ENCODE data around the gene BLM. TPM values are rescaled to one million over a fixed set of nuclear protein-coding genes. Genes with fewer than 3 reads are reported as not detected.
A peak's percentile ranks its signal among the peaks of the same experiment; 100 is the strongest.

BLM gene
- total RNA-seq, 2 experiments from 2014 or later: 59.5 to 73.7 TPM

- Mint-ChIP-seq H3K27ac (no peak overlapping the region), H3K36me3 (ENCODE audit: low read depth) (peaks cover 35% of the 10 kb centered on the region), H3K4me3 (no peak overlapping the region), H3K9me3 (ENCODE audit: low read depth) (no peaks in the 10 kb centered on the region), H3K27me3 (no peaks in the 10 kb centered on the region), H3K4me1 (no peaks in the 10 kb centered on the region)
- POLR2A ChIA-PET: no interaction called here
- ATAC-seq (no peak), DNase-seq (no peak)
- CTCF ChIA-PET: interaction anchor here (0.6 to 2.7 kb wide), 4 partner anchors 11 to 1755 kb away, joined by 3 to 9 read pairs (median 4); partner anchors contain the start of gene BLM
- intact Hi-C loops (cut with DNase I, micrococcal nuclease): loop anchor here in 1 of 2 experiments (5.0 kb wide), 1 partner anchor 40 kb away; no protein-coding TSS in a partner anchor
These were observed 45.0 kb downstream of the BLM start for GRCh38 chr15:90762109-90762508.

DNA sequence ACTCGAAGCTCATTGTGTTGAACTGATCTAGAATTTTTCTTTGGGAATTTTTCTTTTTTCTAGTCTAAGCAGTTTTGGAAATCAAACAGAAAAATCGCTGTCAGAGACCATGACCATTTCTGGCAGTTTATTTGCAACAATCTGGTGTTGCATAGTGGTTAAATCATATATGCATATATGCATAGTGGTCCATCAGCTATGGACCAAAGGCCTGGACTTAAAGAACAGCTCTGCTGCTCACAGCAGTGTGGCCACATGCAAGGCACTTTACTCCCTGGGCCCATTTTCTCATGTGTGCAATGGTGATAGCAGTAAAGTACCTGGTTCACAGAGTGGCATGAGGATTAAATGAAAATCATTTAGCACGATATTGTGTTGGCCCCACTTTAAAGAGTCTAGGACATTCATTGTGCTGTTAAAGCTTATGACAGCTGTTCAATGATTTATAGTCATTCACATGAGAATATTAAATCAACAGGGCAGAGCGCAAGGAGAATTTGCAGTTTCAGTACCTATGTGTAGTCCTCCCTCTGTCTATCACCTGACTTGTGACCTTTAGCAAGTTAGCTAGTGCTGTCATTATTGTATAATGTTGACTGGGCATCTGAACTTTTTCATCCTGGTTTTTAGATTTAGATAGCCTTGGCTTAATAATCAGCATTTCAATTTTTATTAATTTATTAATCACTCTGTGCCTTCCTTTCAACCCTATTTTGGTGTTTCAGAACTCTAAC, 46.4 kb downstream of the BLM start:
- H3K4me3 Mint-ChIP-seq: no peak overlapping the region
- ATAC-seq (no peak), DNase-seq (no peak)
- POLR2A ChIA-PET: interaction anchor here (0.6 kb wide), 1 partner anchor 107 kb away, joined by 5 read pairs; no protein-coding TSS in a partner anchor
- no peaks in the 10 kb centered on the region for H3K4me1 Mint-ChIP-seq
- no peaks in the 10 kb centered on the region for H3K27me3 Mint-ChIP-seq
- peaks cover 36% of the 10 kb centered on the region for H3K36me3 Mint-ChIP-seq (ENCODE audit: low read depth)
- intact Hi-C loops (cut with DNase I, micrococcal nuclease): loop anchor here in 1 of 2 experiments (5.0 kb wide), 1 partner anchor 41 kb away; no protein-coding TSS in a partner anchor
- CTCF ChIA-PET: interaction anchor here (0.5 to 2.7 kb wide), 5 partner anchors 10 to 144 kb away, joined by 3 to 9 read pairs (median 3); no protein-coding TSS in a partner anchor
- no peak overlapping the region for H3K27ac Mint-ChIP-seq
- H3K9me3 Mint-ChIP-seq (ENCODE audit: low read depth): no peaks in the 10 kb centered on the region

DNA sequence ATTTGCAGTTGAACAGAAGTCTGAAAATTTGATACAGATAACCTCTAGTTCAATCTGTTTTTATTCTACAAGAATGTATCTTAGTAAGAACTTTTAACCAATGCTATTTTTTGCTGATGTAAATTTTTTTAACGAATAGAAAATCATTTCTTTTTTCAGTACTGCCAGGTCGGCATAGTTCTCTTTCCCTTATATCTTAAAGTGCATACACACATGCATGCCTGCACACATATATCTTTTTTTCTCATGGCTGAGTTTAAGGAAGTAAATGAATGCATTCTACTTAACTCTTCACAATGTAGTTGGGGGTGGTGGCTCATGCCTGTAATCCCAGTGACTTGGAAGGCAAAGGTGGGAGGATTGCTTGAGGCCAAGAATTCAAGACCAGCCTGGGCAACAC, 48.4 kb downstream of the BLM start:
- intact Hi-C loops (cut with DNase I, micrococcal nuclease): no loop called here
- CTCF ChIA-PET: interaction anchor here (0.6 to 1.3 kb wide), 2 partner anchors 17 to 460 kb away, joined by 3 to 4 read pairs; no protein-coding TSS in a partner anchor

GRCh38 chr15:90765966-90766365, 48.8 kb downstream of the BLM start:
- H3K27me3 Mint-ChIP-seq: no peaks in the 10 kb centered on the region
- intact Hi-C loops (cut with DNase I, micrococcal nuclease): no loop called here
- DNase-seq (no peak), ATAC-seq (no peak)
- ChIA-PET POLR2A (no interaction called here), CTCF (interaction anchor here (1.3 kb wide), 1 partner anchor 17 kb away, joined by 4 read pairs; no protein-coding TSS in a partner anchor)
- peaks cover 42% of the 10 kb centered on the region for H3K36me3 Mint-ChIP-seq (ENCODE audit: low read depth)
- H3K9me3 Mint-ChIP-seq (ENCODE audit: low read depth): no peaks in the 10 kb centered on the region
- H3K27ac Mint-ChIP-seq: no peak overlapping the region
- H3K4me1 Mint-ChIP-seq: no peaks in the 10 kb centered on the region
- no peak overlapping the region for H3K4me3 Mint-ChIP-seq

More for the DNA sequence above, 48.4 kb downstream of the BLM start:
- Mint-ChIP-seq H3K4me1 (no peaks in the 10 kb centered on the region), H3K9me3 (ENCODE audit: low read depth) (no peaks in the 10 kb centered on the region), H3K4me3 (no peak overlapping the region), H3K27ac (no peak overlapping the region), H3K36me3 (ENCODE audit: low read depth) (peaks cover 43% of the 10 kb centered on the region), H3K27me3 (no peaks in the 10 kb centered on the region)
- POLR2A ChIA-PET: interaction anchor here (0.7 kb wide), 1 partner anchor 8 kb away, joined by 5 read pairs; no protein-coding TSS in a partner anchor
- ATAC-seq (no peak), DNase-seq (no peak)

- no peaks in the 10 kb centered on the region for H3K27me3 Mint-ChIP-seq
These were observed 52.2 kb downstream of the BLM start for GRCh38 chr15:90769375-90769774.

GRCh38 chr15:90773485-90773884, 56.3 kb downstream of the BLM start:
- intact Hi-C loops (cut with DNase I, micrococcal nuclease): no loop called here
- ATAC-seq: no peak
- Mint-ChIP-seq H3K27me3 (no peaks in the 10 kb centered on the region), H3K9me3 (ENCODE audit: low read depth) (no peaks in the 10 kb centered on the region), H3K4me1 (peaks cover 3% of the 10 kb centered on the region), H3K36me3 (ENCODE audit: low read depth) (peaks cover 41% of the 10 kb centered on the region), H3K4me3 (no peak overlapping the region), H3K27ac (no peak overlapping the region)
- ChIA-PET POLR2A (interaction anchor here (0.6 kb wide), 1 partner anchor 8 kb away, joined by 5 read pairs; no protein-coding TSS in a partner anchor), CTCF (interaction anchor here (1.1 to 1.4 kb wide), 2 partner anchors 11 to 113 kb away, joined by 4 to 5 read pairs; no protein-coding TSS in a partner anchor)
- DNase-seq: no peak

More at GRCh38 chr15:90769375-90769774, 52.2 kb downstream of the BLM start:
- ATAC-seq (no peak), DNase-seq (no peak)
- Mint-ChIP-seq H3K36me3 (ENCODE audit: low read depth) (peaks cover 40% of the 10 kb centered on the region), H3K4me1 (no peaks in the 10 kb centered on the region), H3K9me3 (ENCODE audit: low read depth) (no peaks in the 10 kb centered on the region), H3K27ac (no peak overlapping the region), H3K4me3 (no peak overlapping the region)
- ChIA-PET CTCF (interaction anchor here (1.0 kb wide), 1 partner anchor 10 kb away, joined by 4 read pairs; no protein-coding TSS in a partner anchor), POLR2A (no interaction called here)
- intact Hi-C loops (cut with DNase I, micrococcal nuclease): no loop called here

GRCh38 chr15:90774731-90775514, 57.8 kb downstream of the BLM start:
- Mint-ChIP-seq H3K27me3 (no peaks in the 10 kb centered on the region), H3K27ac (no peak overlapping the region), H3K9me3 (ENCODE audit: low read depth) (no peaks in the 10 kb centered on the region), H3K4me3 (no peak overlapping the region), H3K4me1 (peaks cover 8% of the 10 kb centered on the region), H3K36me3 (ENCODE audit: low read depth) (peaks cover 43% of the 10 kb centered on the region)
- DNase-seq (no peak), ATAC-seq (no peak)
- POLR2A ChIA-PET: interaction anchor here (0.7 kb wide), 1 partner anchor 14 kb away, joined by 5 read pairs; no protein-coding TSS in a partner anchor
- CTCF ChIA-PET: no interaction called here
- intact Hi-C loops (cut with DNase I, micrococcal nuclease): no loop called here

GRCh38 chr15:90780916-90781315, 63.8 kb downstream of the BLM start:
- H3K36me3 Mint-ChIP-seq (ENCODE audit: low read depth): peaks cover 48% of the 10 kb centered on the region

DNA sequence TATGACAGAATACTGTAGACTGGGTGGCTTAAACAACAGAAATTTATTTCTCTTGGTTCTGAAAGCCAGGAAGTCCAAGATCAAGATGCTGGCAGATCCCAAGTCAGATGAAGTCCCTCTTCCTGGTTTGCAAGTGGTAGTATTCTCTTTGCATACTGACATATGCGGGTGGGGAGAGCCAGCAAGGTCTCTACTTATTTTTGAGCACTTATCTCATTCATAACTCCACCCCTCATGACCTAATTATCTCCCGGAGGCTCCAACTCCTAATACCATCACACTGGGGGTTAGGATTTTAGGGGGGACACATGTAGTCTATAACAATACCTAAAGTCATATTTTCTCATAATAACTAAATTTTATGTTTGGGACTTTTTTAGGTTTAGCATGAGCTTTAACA, 65.3 kb downstream of the BLM start:
- ChIA-PET CTCF (interaction anchor here (0.8 to 2.1 kb wide), 3 partner anchors 14 to 489 kb away, joined by 4 read pairs; no protein-coding TSS in a partner anchor), POLR2A (no interaction called here)
- no peak overlapping the region for H3K4me3 Mint-ChIP-seq
- no peaks in the 10 kb centered on the region for H3K9me3 Mint-ChIP-seq (ENCODE audit: low read depth)
- H3K27ac Mint-ChIP-seq: no peak overlapping the region
- DNase-seq (no peak), ATAC-seq (no peak)
- peaks cover 53% of the 10 kb centered on the region for H3K36me3 Mint-ChIP-seq (ENCODE audit: low read depth)
- intact Hi-C loops (cut with DNase I, micrococcal nuclease): no loop called here
- no peaks in the 10 kb centered on the region for H3K27me3 Mint-ChIP-seq
- H3K4me1 Mint-ChIP-seq: peaks cover 19% of the 10 kb centered on the region

More at GRCh38 chr15:90780916-90781315, 63.8 kb downstream of the BLM start:
- peaks cover 19% of the 10 kb centered on the region for H3K4me1 Mint-ChIP-seq
- POLR2A ChIA-PET: interaction anchor here (0.6 kb wide), 1 partner anchor 868 kb away, joined by 3 read pairs; no protein-coding TSS in a partner anchor
- CTCF ChIA-PET: interaction anchor here (0.6 to 2.1 kb wide), 6 partner anchors 9 to 488 kb away, joined by 3 to 5 read pairs (median 4); no protein-coding TSS in a partner anchor
- H3K27me3 Mint-ChIP-seq: no peaks in the 10 kb centered on the region
- H3K27ac Mint-ChIP-seq: peak overlapping the region; percentile 53
- no peaks in the 10 kb centered on the region for H3K9me3 Mint-ChIP-seq (ENCODE audit: low read depth)
- ATAC-seq: no peak
- DNase-seq: peak; percentile 19
- intact Hi-C loops (cut with DNase I, micrococcal nuclease): no loop called here
- no peak overlapping the region for H3K4me3 Mint-ChIP-seq

- POLR2A ChIA-PET: no interaction called here
- no peaks in the 10 kb centered on the region for H3K27me3 Mint-ChIP-seq
- no peak for DNase-seq
- no peaks in the 10 kb centered on the region for H3K9me3 Mint-ChIP-seq (ENCODE audit: low read depth)
- CTCF ChIA-PET: no interaction called here
- no peak for ATAC-seq
- intact Hi-C loops (cut with DNase I, micrococcal nuclease): no loop called here
- H3K4me3 Mint-ChIP-seq: no peak overlapping the region
- H3K27ac Mint-ChIP-seq: no peak overlapping the region
- peaks cover 53% of the 10 kb centered on the region for H3K36me3 Mint-ChIP-seq (ENCODE audit: low read depth)
- H3K4me1 Mint-ChIP-seq: no peaks in the 10 kb centered on the region
These were observed 70.7 kb downstream of the BLM start for GRCh38 chr15:90787881-90788280.

GRCh38 chr15:90789462-90789861, 72.3 kb downstream of the BLM start:
- Mint-ChIP-seq H3K4me3 (no peak overlapping the region), H3K27me3 (no peaks in the 10 kb centered on the region), H3K4me1 (no peaks in the 10 kb centered on the region), H3K27ac (no peak overlapping the region), H3K9me3 (ENCODE audit: low read depth) (no peaks in the 10 kb centered on the region), H3K36me3 (ENCODE audit: low read depth) (peaks cover 60% of the 10 kb centered on the region)
- intact Hi-C loops (cut with DNase I, micrococcal nuclease): no loop called here
- no peak for ATAC-seq
- ChIA-PET POLR2A (interaction anchor here (0.7 kb wide), 3 partner anchors 15 to 300 kb away, joined by 4 to 6 read pairs (median 5); no protein-coding TSS in a partner anchor), CTCF (interaction anchor here (0.6 to 0.9 kb wide), 7 partner anchors 9 to 538 kb away, joined by 3 to 7 read pairs (median 3); no protein-coding TSS in a partner anchor)
- DNase-seq: no peak

All from activated CD4-positive, alpha-beta T cell treated with anti-CD3 and anti-CD28 coated beads for 36 hours (primary cell).